Measurements from ENCODE around the gene NENF. TPM values are rescaled to one million over a fixed set of nuclear protein-coding genes. Genes with fewer than 3 reads are reported as not detected.
"Not testable (repeated sequence)": the region's sequence is repeated elsewhere in the genome, so short reads cannot be mapped to it uniquely, and the experiment has no call there.

Gene NENF
- 26.6 and 30.2 TPM in 2 replicates for total RNA-seq
- long read RNA-seq, partial matches to known transcripts, result 1 of 1 reads
- long read RNA-seq, other reads (novel, unspliced or antisense), result 0 of 1 reads

DNA sequence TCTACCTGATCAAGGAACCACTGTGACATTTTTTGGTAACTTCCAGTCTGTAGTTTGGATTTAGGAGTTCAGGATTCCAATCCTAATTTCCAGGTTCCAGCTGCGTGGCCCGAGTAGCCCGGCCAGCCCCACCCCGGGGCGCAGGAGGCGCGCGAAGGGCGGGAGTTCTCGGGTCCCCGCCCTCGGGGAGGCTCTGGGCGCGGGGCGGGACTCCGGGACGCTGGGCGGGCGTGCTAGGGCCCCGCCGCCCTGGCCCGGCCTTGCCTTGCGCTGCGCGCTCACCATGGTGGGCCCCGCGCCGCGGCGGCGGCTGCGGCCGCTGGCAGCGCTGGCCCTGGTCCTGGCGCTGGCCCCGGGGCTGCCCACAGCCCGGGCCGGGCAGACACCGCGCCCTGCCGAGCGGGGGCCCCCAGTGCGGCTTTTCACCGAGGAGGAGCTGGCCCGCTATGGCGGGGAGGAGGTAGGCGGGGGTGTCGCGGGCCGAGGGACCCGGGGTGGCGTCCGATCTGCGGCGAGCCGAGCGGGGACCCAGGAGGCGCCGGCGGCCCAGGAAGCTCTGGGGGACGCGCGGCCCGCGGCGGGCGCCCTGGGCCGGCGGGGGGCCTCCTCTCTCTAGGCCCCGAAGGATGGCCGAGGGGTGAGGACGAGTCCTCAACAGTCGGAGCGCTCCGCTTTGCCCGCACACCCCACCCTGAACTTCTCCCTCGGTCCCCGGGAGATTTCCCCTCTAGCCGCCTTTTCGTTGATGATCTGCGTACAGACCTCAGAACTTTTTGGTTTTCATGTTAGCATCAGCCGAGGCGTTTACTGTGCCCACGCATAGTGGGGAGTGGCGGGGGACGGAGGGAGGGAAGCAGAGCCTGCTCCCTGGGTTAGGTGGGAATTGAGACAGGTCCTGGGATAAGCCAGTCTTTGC is at the start of gene NENF:
TSS of gene NENF (plus strand) at position 260 of the 916 bp plus-strand sequence. CDS start at position 284, 24 bp downstream.
- no peaks in the 10 kb centered on the region for H3K9me3 Mint-ChIP-seq (ENCODE audit: low read depth)
- peak within 1 kb of the TSS; percentile 77 for H3K4me3 Mint-ChIP-seq (ENCODE audit: low read depth)
- peak; percentile 44 for DNase-seq (ENCODE audit: low spot score, unreplicated experiment)
- H3K27ac Mint-ChIP-seq, result peak within 1 kb of the TSS; percentile 33
- H3K36me3 Mint-ChIP-seq (ENCODE audit: insufficient read depth), result peaks cover 2% of the 10 kb centered on the region
- H3K27me3 Mint-ChIP-seq, result no peaks in the 10 kb centered on the region
- TF ChIP-seq, protein P1, sequence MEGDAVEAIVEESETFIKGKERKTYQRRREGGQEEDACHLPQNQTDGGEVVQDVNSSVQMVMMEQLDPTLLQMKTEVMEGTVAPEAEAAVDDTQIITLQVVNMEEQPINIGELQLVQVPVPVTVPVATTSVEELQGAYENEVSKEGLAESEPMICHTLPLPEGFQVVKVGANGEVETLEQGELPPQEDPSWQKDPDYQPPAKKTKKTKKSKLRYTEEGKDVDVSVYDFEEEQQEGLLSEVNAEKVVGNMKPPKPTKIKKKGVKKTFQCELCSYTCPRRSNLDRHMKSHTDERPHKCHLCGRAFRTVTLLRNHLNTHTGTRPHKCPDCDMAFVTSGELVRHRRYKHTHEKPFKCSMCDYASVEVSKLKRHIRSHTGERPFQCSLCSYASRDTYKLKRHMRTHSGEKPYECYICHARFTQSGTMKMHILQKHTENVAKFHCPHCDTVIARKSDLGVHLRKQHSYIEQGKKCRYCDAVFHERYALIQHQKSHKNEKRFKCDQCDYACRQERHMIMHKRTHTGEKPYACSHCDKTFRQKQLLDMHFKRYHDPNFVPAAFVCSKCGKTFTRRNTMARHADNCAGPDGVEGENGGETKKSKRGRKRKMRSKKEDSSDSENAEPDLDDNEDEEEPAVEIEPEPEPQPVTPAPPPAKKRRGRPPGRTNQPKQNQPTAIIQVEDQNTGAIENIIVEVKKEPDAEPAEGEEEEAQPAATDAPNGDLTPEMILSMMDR (IDR thresholded peaks at IDR 0.05; ENCODE audit: unreplicated experiment), result no peak
- peaks cover 20% of the 10 kb centered on the region for H3K4me1 Mint-ChIP-seq (ENCODE audit: low read depth)

DNA sequence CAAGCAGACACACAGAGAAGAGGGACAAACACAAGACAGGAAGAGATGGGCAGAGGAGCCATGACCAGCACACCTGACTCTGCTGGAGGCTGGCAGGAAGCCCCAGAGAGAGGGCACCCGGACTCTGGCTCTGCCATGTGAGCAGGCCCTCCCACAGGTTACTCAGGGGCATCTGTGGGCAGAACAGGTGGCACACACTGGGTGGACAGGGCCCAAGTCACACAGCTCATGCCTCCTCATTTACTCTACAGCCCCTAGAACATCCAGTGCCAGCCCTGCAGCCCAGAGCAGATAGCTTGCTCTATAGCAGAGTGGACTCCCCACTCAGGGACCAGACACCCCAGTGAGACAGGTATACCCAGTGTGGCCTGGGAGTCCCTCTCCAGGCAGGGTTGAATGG is 46.7 kb upstream of the NENF start:
- Mint-ChIP-seq H3K4me1 (ENCODE audit: low read depth) (peaks cover 1% of the 10 kb centered on the region), H3K27ac (no peak overlapping the region), H3K27me3 (no peaks in the 10 kb centered on the region), H3K36me3 (ENCODE audit: insufficient read depth) (peaks cover 43% of the 10 kb centered on the region), H3K4me3 (ENCODE audit: low read depth) (no peak overlapping the region), H3K9me3 (ENCODE audit: low read depth) (peaks cover 8% of the 10 kb centered on the region)
- no peak for DNase-seq (ENCODE audit: low spot score, unreplicated experiment)
- TF ChIP-seq, protein P1 (IDR thresholded peaks at IDR 0.05; ENCODE audit: unreplicated experiment), result no peak

DNA sequence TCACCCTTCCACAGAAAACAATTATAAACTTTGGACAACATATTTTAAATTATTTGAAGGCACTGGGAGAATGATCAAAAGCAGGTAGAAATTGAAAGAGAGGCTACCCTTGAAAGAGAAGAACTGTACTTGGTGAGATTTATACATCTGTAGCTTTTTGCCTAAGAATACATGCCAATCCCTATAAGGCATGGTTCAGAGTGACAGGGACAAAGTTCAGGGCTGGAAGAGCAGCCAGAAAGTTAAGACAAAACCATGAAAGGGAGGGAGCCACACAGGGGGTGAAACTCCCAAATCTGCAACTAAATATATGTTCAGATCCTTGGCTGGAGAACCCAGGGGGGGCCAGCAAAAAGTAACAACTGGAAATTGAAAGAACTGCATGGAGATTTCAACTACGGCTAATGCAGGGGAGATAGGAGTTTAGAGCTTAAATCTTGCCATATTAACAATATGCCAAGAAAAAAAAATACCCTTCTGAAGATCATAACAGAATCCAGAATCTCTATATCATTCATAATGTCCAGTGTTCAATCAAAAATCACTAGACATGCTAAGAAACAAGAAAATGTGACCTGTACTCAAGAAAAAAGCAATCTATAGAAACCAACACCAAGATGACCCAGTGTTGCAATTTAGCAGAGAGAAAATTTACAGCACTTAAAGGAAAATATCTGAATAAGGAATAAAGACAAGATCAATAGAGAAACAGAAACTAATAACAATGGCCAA is 43.6 kb upstream of the NENF start:
- peaks cover 1% of the 10 kb centered on the region for H3K4me1 Mint-ChIP-seq (ENCODE audit: low read depth)
- no peak overlapping the region for H3K4me3 Mint-ChIP-seq (ENCODE audit: low read depth)
- peaks cover 60% of the 10 kb centered on the region for H3K36me3 Mint-ChIP-seq (ENCODE audit: insufficient read depth)
- no peak for DNase-seq (ENCODE audit: low spot score, unreplicated experiment)
- no peak overlapping the region for H3K27ac Mint-ChIP-seq
- H3K9me3 Mint-ChIP-seq (ENCODE audit: low read depth), result peaks cover 24% of the 10 kb centered on the region
- no peaks in the 10 kb centered on the region for H3K27me3 Mint-ChIP-seq
- TF ChIP-seq, protein P1 (IDR thresholded peaks at IDR 0.05; ENCODE audit: unreplicated experiment), result no peak

DNA sequence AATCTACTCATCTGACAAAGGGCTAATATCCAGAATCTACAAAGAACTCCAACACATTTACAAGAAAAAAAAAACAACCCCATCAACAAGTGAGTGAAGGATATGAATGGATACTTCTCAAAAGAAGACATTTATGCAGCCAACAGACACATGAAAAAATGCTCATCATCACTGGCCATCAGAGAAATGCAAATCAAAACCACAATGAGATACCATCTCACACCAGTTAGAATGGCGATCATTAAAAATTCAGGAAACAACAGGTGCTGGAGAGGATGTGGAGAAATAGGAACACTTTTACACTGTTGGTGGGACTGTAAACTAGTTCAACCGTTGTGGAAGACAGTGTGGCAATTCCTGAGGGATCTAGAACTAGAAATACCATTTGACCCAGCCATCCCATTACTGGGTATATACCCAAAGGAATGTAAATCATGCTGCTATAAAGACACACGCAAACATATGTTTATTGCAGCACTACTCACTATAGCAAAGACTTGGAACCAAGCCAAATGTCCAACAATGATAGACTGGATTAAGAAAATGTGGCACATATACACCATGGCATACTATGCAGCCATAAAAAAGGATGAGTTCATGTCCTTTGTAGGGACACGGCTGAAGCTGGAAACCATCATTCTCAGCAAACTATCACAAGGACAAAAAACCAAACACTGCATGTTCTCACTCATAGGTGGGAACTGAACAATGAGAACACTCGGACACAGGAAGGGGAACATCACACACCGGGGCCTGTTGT is 36.9 kb upstream of the NENF start:
- Mint-ChIP-seq H3K9me3 (ENCODE audit: low read depth) (peaks cover 31% of the 10 kb centered on the region), H3K36me3 (ENCODE audit: insufficient read depth) (peaks cover 67% of the 10 kb centered on the region)
- H3K27ac Mint-ChIP-seq; DNase-seq (ENCODE audit: low spot score, unreplicated experiment); H3K27me3 Mint-ChIP-seq; H3K4me3 Mint-ChIP-seq (ENCODE audit: low read depth); H3K4me1 Mint-ChIP-seq (ENCODE audit: low read depth): not testable (repeated sequence)

DNA sequence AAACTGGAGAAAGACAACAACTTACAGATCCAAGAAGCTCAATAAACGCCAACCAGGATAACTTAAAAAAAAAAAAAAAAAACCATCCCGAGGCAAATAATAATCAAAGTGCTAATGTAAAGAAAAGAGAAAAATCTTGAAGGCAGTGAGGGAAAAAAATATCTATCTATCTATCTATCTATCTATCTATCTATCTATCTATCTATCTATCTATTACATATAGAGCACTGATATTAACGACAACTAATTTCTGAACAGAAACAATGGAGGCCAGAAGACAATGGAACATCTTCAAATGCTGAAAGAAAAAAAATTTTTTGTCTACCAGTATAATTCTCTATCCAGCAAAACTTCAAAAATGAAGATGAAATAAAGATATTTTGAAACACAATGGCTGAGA is 36.1 kb upstream of the NENF start:
- Mint-ChIP-seq H3K27me3 (no peaks in the 10 kb centered on the region), H3K9me3 (ENCODE audit: low read depth) (peaks cover 28% of the 10 kb centered on the region), H3K4me1 (ENCODE audit: low read depth) (no peaks in the 10 kb centered on the region), H3K27ac (no peak overlapping the region), H3K4me3 (ENCODE audit: low read depth) (no peak overlapping the region), H3K36me3 (ENCODE audit: insufficient read depth) (peaks cover 60% of the 10 kb centered on the region)
- DNase-seq (ENCODE audit: low spot score, unreplicated experiment), result no peak
- TF ChIP-seq, protein P1 (IDR thresholded peaks at IDR 0.05; ENCODE audit: unreplicated experiment), result no peak

Measured in progenitor cell of endocrine pancreas (in vitro differentiated cells).